NCI-H82 treated with DMSO at 0.1 percent for 48 hours (cell line): Measurements from ENCODE around the gene SCUBE2.
"Not testable (repeated sequence)": the region's sequence is repeated elsewhere in the genome, so short reads cannot be mapped to it uniquely, and the experiment has no call there.

Source experiments
- DNase-seq: peaks from one replicate; lab custom pipeline; 2025; ENCODE audit not compliant: unreplicated experiment; lab: John Stamatoyannopoulos, UW

SCUBE2 gene

GRCh38 chr11:9109858-9110731 is 18.7 kb upstream of the SCUBE2 start:
- no peak for DNase-seq

- DNase-seq, result no peak
Measured at GRCh38 chr11:9104580-9104979, 13.2 kb upstream of the SCUBE2 start.

- no peak for DNase-seq
Measured at GRCh38 chr11:9103542-9104276, 12.3 kb upstream of the SCUBE2 start.

GRCh38 chr11:9099617-9100016 is 8.2 kb upstream of the SCUBE2 start:
- DNase-seq, result peak; percentile 68

GRCh38 chr11:9098455-9098854 is 7.1 kb upstream of the SCUBE2 start:
- not testable (repeated sequence) for DNase-seq

- DNase-seq, result not testable (repeated sequence)
Measured at GRCh38 chr11:9097186-9097943, 6.0 kb upstream of the SCUBE2 start.

GRCh38 chr11:9096427-9096826 is 5.0 kb upstream of the SCUBE2 start:
- DNase-seq, result no peak

GRCh38 chr11:9095421-9095820 is 4.0 kb upstream of the SCUBE2 start:
- DNase-seq, result no peak

GRCh38 chr11:9094420-9094819 is 3.0 kb upstream of the SCUBE2 start:
- DNase-seq, result no peak

GRCh38 chr11:9092853-9093778 is 1.7 kb upstream of the SCUBE2 start:
- DNase-seq, result no peak

- no peak for DNase-seq
Measured at GRCh38 chr11:9092072-9092471, 673 bp upstream of the SCUBE2 start.

GRCh38 chr11:9090488-9091043 is 833 bp downstream of the SCUBE2 start:
- no peak for DNase-seq

- no peak for DNase-seq
Measured at GRCh38 chr11:9089636-9090035, 1.8 kb downstream of the SCUBE2 start.

GRCh38 chr11:9089061-9089460 is 2.3 kb downstream of the SCUBE2 start:
- no peak for DNase-seq

GRCh38 chr11:9082575-9082974 is 8.8 kb downstream of the SCUBE2 start:
- DNase-seq, result no peak

- no peak for DNase-seq
Measured at GRCh38 chr11:9081153-9081552, 10.2 kb downstream of the SCUBE2 start.

- no peak for DNase-seq
Measured at GRCh38 chr11:9078113-9079086, 13.0 kb downstream of the SCUBE2 start.

GRCh38 chr11:9077164-9077563 is 14.2 kb downstream of the SCUBE2 start:
- DNase-seq, result no peak

- DNase-seq, result no peak
Measured at GRCh38 chr11:9076661-9077060, 14.7 kb downstream of the SCUBE2 start.
